Measurements from ENCODE around the gene PYGO2.
"Not testable (repeated sequence)": the region's sequence is repeated elsewhere in the genome, so short reads cannot be mapped to it uniquely, and the experiment has no call there.

The PYGO2 gene

DNA sequence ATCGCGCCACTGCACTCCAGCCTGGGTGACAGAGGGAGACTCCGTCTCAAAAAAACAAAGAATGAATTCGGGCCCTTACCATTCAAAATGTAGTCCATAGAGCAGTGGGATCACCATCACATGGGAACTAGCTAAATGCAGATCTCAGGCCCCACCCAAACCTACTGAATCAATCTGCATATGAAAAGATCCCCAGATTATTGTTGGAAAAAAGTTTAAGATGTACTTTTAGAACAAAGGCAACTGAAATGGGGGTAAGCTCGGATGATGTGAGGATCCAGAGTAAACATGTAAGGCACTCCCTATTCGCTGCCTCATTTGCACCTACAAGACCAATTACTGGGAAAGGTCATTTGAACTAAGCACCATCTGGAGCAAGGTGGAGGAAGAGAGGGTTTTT lies 20.8 kb upstream of the PYGO2 start:
- no peak for DNase-seq (ENCODE audit: low spot score)

- DNase-seq (ENCODE audit: low spot score), result no peak
Observed at GRCh38 chr1:154978360-154978759, 16.8 kb upstream of the PYGO2 start.

GRCh38 chr1:154977762-154978161 lies 16.2 kb upstream of the PYGO2 start:
- DNase-seq (ENCODE audit: low spot score), result not testable (repeated sequence)

GRCh38 chr1:154975409-154976059 lies 14.0 kb upstream of the PYGO2 start:
- DNase-seq (ENCODE audit: low spot score), result peak; percentile 40

GRCh38 chr1:154974808-154975408 lies 13.3 kb upstream of the PYGO2 start:
- DNase-seq (ENCODE audit: low spot score), result peak; percentile 96

DNA sequence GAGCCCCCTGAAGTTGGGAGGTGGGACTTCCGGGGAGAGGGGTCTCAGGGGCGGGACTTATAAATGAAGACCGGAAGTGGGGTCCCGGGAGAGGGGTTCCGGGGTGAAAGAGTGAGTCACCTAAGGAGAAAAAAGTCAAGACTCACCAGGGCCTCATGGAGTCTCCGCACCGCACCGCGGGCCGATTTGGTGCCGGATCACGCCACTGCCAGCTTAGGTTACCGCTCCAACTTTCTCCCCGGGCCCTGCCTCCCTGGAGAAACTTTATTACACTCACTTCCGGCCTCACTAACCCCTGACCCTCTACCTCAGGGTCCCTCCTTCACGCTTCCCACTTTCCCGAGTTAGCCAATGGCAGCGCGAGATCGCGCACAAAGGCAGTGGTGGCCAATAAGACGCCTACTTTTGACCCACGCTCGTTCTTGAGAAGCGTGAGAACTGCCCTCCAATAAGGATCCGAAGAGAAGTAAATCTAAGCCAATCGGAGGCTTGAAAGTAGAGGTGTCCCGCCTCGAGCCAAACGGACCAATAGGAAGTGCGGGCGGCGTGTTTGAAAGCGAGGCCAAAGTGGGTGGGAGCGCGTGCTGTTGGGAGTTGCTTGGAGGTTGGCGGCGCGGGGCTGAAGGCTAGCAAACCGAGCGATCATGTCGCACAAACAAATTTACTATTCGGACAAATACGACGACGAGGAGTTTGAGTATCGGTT lies 12.7 kb upstream of the PYGO2 start, which contains the start of gene CKS1B:
Gene CKS1B (plus strand): TSS at position 580 of the 706 bp plus-strand sequence. CDS start 65 bp downstream, at position 645.
- DNase-seq (ENCODE audit: low spot score), result peak; percentile 98

- DNase-seq (ENCODE audit: low spot score), result peak; percentile 88
Observed at GRCh38 chr1:154973344-154974101, 11.9 kb upstream of the PYGO2 start.

DNA sequence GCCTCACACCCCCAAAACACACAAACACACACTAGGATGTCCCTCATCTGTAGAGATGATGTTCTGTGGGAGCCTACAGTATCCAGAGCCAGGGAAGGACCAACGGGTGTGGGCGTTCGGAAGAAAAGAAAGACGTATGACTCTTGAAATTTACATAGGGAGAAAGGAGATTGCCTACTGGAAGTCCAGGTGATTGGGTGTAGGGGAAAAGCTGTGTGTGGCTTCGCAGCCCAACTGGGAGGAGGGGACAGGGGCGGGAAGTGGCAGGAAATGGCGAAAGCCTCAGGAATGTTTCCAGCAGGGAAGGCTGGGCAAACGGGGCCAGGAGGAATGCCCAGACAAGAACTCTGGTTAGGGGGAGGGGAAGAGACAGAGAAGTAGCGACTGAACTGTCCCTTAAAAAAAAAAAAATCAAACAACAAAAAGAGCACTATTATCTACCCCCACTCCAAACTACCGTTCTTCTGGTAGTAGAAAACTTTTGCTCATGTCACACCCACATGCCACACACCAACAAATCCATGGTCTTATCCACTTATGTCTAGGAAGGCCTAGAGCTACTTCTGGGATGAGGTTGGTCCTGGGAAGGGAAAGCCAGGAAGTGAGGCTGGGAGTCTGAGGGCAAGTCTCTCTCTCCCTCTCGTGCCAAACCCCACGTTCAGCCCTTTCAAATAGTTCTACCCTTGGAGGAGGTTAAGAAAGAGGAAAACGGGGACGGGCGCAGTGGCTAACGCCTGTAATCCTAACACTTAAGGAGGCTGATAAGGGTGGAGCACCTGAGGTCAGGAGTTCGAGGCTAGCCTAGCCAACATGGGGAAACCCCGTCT lies 11.1 kb upstream of the PYGO2 start:
- DNase-seq (ENCODE audit: low spot score), result no peak

GRCh38 chr1:154972213-154972516 lies 10.6 kb upstream of the PYGO2 start:
- no peak for DNase-seq (ENCODE audit: low spot score)

- DNase-seq (ENCODE audit: low spot score), result no peak
Observed at GRCh38 chr1:154971341-154971998, 9.9 kb upstream of the PYGO2 start.

DNA sequence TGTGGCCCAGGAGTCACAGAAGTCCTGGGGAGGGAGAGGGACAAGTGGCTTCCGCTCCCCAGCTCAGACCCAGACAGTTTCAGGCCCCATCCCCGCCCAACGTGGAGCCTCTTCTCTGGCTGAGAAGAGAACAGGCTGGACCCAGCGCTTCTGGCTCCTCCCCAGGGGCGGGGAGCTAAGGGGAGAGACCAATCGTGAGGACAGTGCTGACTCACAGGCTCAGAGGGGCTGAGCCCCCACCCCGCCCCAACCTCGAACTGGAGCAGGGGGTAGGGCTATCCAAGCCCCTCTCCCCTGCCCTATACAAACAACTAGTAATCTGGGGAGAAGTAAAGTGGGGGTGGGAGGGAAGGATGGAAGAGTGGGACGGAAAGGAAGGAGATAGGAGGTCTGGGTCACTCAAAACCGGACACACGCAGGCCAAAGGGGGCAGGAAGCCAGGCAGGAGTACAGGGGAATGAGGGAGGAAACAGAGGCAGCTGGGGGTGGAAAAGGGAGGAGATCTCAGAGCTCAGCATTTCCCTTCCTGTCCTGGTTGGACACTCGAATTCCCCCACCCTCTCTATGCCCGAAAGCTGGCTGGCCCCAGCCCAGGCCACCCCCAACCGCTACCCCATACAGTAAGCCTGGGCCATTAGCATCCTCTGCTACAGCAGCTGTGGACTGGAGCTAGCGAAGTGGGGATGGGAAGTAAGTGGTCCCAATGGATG lies 9.2 kb upstream of the PYGO2 start, which contains the start of gene SHC1:
Gene SHC1 (minus strand): TSS at position 117 of the 710 bp plus-strand sequence. CDS start 221 bp downstream, outside the sequence.
- no peak for DNase-seq (ENCODE audit: low spot score)

- no peak for DNase-seq (ENCODE audit: low spot score)
Observed at GRCh38 chr1:154969860-154970452, 8.4 kb upstream of the PYGO2 start.

DNA sequence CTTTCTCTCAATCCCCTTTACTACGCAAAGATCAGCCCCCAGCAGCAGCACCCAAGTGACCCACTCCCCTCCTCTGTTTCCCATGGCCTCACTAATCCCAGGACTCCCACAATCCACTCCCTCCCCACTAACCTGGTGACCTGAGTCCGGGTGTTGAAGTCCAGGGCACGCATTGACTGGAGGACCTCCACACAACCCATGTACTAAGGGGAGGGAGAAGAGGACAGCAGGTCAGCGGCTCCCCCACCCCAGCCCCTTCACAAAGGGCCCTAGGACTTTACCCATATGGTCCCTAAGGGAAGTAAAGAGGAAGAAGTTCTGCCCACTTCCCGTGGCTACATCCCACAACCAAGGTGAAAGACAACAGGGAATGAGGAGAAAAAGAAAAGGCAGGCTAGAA lies 7.7 kb upstream of the PYGO2 start:
- DNase-seq (ENCODE audit: low spot score), result no peak

DNA sequence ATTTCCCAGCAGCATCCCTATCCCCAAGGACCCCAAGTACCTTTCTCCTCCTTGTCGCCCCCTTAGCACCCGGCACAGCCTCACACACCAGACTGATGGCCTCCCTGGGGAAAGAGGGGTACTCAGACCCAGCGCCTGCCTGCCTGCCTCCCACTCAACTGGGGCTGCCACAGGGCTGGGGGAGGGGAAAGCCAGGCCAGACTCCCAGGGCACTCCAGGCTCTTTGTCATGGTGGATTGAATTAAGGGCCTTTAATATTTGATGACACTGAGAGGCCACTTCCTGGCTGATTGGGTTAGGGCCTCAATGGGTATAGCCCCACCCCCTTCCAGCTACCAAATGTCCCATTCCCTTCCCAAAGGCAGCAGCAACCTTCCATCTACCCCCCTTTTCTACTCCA lies 7.1 kb upstream of the PYGO2 start:
- no peak for DNase-seq (ENCODE audit: low spot score)

DNA sequence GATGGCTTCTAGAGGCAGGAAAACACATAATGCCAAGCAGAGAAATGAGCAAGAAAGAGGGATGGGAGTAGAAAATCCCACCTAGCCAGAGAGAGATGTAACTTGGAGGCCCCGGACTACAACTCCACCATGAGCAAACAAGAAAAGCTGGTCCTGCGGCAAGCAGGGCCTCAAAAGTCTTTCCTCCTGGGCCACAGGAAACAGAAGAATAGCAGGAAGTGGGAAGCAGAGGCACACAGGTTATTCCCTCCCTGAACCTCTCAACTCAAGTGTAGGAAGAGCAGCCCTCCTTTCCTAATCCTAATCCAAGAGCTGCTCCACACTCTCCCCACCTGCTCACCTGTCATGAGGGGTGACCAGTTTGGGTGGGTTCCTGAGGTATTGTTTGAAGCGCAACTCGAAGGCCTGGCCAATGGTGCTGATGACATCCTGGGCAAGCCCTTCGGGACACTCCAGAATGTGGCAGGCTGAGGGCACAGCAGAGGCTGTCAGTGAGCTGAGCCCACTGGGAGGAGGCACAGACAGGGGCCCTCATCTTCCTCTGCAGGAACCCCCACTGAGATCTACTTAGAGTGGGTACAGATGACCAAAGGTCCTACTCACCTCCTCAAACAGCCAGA lies 5.9 kb upstream of the PYGO2 start:
- DNase-seq (ENCODE audit: low spot score), result no peak

DNA sequence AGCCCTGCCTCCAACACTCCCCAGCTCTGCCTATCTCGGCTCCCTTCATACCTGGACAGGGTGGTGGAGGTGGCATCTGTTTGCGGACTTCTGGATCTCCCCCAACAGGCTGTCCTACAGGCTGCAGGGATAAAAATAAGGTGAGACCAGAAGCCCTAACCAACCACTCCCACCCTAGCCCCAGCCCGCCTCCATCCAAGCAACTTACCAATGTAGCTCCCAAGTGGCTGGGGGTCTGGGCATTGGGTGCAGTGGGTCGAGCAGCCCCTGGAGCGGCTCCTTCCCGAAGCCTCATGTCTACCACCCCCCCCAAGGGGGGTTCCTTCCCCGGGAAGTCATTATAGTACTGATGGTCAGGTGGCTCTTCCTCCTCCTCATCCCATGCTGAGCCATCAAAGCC lies 4.5 kb upstream of the PYGO2 start:
- DNase-seq (ENCODE audit: low spot score), result no peak

GRCh38 chr1:154964359-154964758 lies 2.8 kb upstream of the PYGO2 start:
- no peak for DNase-seq (ENCODE audit: low spot score)

GRCh38 chr1:154963643-154964042 lies 2.1 kb upstream of the PYGO2 start:
- DNase-seq (ENCODE audit: low spot score), result no peak

- no peak for DNase-seq (ENCODE audit: low spot score)
Observed at GRCh38 chr1:154962795-154963330, 1.3 kb upstream of the PYGO2 start.

Data from CD4-positive, alpha-beta T cell treated with Interleukin-6 at 100 ng/mL for 8 hours (primary cell).